GM23248 (cell line): ENCODE results near the gene EFNB2.

ENCODE experiments used
- EZH2 ChIP-seq: fragments of 200-600 bp; sonication (generic); IDR thresholded peaks from 2 replicates; pipeline ENCODE4 v1.6.1; 2018; ENCODE audit warnings: antibody characterized with exemption, mild to moderate bottlenecking; ENCODE audit not compliant: insufficient read depth, poor library complexity, severe bottlenecking
- EZH2phosphoT487 ChIP-seq: fragments of 200-600 bp; sonication (generic); IDR thresholded peaks from 2 replicates; pipeline ENCODE4 v1.6.1; 2018; ENCODE audit warnings: antibody characterized with exemption, moderate library complexity, mild to moderate bottlenecking, low read depth; ENCODE audit not compliant: insufficient read depth

GRCh38 chr13:106527826-106528225 is 7.6 kb downstream of the EFNB2 start:
- no peak for TF ChIP-seq EZH2phosphoT487
- TF ChIP-seq EZH2, result no peak
